Transverse colon (tissue), 4 donors: Measurements from ENCODE around the gene HSBP1L1.

Experiments
- POLR2AphosphoS5 ChIP-seq, 3 donors: sonication (generic); formaldehyde crosslinking; IDR thresholded peaks; one replicate each; pipeline ENCODE4 v1.6.1; 2016; ENCODE audit warnings: antibody characterized with exemption in 3 of 3
- TF ChIP-seq, protein P1 (sequence below), 5 experiments: fragments of 200-600 bp in 3 of 5; fragments of 450-650 bp in 2 of 5; sonication (generic) in 3 of 5; IDR thresholded peaks; 1 replicate in 2 of 5; 2 replicates in 3 of 5; pipeline ENCODE4 v1.5.1; 2016 to 2017; ENCODE audit warnings: antibody characterized with exemption in 5 of 5, inconsistent platforms in 3 of 5, mild to moderate bottlenecking in 2 of 5, moderate library complexity in 1 of 5

- TF ChIP-seq, protein P1, sequence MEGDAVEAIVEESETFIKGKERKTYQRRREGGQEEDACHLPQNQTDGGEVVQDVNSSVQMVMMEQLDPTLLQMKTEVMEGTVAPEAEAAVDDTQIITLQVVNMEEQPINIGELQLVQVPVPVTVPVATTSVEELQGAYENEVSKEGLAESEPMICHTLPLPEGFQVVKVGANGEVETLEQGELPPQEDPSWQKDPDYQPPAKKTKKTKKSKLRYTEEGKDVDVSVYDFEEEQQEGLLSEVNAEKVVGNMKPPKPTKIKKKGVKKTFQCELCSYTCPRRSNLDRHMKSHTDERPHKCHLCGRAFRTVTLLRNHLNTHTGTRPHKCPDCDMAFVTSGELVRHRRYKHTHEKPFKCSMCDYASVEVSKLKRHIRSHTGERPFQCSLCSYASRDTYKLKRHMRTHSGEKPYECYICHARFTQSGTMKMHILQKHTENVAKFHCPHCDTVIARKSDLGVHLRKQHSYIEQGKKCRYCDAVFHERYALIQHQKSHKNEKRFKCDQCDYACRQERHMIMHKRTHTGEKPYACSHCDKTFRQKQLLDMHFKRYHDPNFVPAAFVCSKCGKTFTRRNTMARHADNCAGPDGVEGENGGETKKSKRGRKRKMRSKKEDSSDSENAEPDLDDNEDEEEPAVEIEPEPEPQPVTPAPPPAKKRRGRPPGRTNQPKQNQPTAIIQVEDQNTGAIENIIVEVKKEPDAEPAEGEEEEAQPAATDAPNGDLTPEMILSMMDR (IDR thresholded peaks at IDR 0.05) = peak in 2 of 5 experiments; percentile 14 to 26
- TF ChIP-seq POLR2AphosphoS5 (IDR thresholded peaks at IDR 0.05) = peak in 1 of 3 donors; percentile 69
Observed at GRCh38 chr18:79942786-79943607, 21.4 kb upstream of the HSBP1L1 start.
